Fibroblast of lung (primary cell): ENCODE measurements around the gene SLC9A3.

Source experiments
- EZH2 ChIP-seq: IDR thresholded peaks from 2 replicates; pipeline ENCODE4 v1.5.1; 2012; ENCODE audit warnings: low read length, control low read depth, mild to moderate bottlenecking; ENCODE audit errors: missing control alignments
- TF ChIP-seq, protein P1 (sequence below), 2 donors: IDR thresholded peaks in 1 of 2; conservative IDR thresholded peaks in 1 of 2; 1 replicate in 1 of 2; 2 replicates in 1 of 2; pipeline ENCODE4 v1.5.1; 2011 to 2012; ENCODE audit warnings: low read length in 2 of 2, control low read depth in 1 of 2, inconsistent platforms in 1 of 2, low read depth in 1 of 2, mild to moderate bottlenecking in 1 of 2

DNA sequence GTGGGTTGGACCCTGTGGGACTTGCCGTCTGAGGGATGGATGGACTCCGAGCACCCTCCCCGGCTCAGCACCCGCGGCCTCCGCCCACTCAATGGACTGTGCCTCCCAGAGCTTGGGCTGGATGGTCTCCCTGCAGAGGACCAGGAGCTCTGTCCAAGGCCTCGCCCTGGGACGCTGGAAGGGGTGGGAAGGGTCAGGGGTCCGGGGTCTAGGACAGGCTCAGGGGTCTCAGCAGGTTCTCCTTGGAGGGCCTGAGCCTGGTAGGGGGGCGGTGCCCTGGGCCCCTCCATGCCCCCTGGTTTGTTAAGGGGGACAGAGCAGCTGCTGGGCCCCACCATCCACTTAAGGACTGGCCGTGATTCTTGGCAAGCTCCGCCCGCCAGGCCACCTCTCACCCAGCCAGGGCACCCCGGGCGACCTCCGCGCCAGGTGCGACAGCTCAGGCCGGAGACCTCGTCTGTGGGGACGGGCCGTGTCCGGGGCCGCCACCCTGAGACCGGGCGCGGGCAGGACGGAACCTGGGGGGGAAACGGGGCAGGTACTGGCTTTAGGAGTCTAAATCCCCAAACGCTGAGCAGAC is 52.1 kb downstream of the SLC9A3 start:
- no peak for TF ChIP-seq EZH2
- TF ChIP-seq, protein P1, sequence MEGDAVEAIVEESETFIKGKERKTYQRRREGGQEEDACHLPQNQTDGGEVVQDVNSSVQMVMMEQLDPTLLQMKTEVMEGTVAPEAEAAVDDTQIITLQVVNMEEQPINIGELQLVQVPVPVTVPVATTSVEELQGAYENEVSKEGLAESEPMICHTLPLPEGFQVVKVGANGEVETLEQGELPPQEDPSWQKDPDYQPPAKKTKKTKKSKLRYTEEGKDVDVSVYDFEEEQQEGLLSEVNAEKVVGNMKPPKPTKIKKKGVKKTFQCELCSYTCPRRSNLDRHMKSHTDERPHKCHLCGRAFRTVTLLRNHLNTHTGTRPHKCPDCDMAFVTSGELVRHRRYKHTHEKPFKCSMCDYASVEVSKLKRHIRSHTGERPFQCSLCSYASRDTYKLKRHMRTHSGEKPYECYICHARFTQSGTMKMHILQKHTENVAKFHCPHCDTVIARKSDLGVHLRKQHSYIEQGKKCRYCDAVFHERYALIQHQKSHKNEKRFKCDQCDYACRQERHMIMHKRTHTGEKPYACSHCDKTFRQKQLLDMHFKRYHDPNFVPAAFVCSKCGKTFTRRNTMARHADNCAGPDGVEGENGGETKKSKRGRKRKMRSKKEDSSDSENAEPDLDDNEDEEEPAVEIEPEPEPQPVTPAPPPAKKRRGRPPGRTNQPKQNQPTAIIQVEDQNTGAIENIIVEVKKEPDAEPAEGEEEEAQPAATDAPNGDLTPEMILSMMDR (conservative IDR thresholded peaks at IDR 0.05 in 1 of 2, IDR thresholded peaks at IDR 0.05 in 1 of 2; ENCODE audit: low read depth in 1 of 2, low read length in 2 of 2): no peak
